22Rv1 (cell line): ENCODE data around the gene SMIM28.
A peak's percentile ranks its signal among the peaks of the same experiment; 100 is the strongest.

ENCODE experiments used
- H3K27ac ChIP-seq: fragments of 450-650 bp; 2 replicates; pipeline ENCODE4 v1.5.1; 2017
- ZFX ChIP-seq: fragments of 450-650 bp; IDR thresholded peaks from 2 replicates; pipeline ENCODE4 v1.6.1; 2017; ENCODE audit warnings: antibody characterized with exemption, borderline replicate concordance
- TF ChIP-seq, protein P1 (sequence below): fragments of 450-650 bp; IDR thresholded peaks from 2 replicates; pipeline ENCODE4 v1.5.1; 2017; ENCODE audit warnings: mild to moderate bottlenecking

The SMIM28 gene

DNA sequence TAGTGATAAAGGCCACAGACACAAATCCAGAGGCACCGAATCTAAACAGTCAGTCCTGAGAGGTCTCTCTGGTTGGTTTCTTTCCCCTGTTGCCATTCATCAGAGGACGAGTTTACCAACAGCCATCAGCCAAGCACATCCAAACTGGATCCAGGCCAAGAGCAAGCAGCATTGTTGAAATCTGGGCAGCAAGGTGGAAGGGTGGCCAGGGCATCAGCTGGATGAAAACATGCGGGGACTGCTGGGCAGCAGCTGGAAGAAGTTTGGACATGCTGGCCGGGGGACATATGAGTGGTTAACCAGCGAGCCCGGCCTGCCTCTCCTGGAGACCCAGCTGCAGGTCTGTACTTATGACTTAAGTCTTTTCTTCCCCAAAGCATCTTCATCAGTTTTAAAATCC is at the start of gene SMIM28:
TSS of gene SMIM28 (plus strand) at position 62 of the 400 bp plus-strand sequence. CDS start at position 230, 168 bp downstream.
- peak within 1 kb of the TSS; percentile 91 for H3K27ac ChIP-seq
- TF ChIP-seq, protein P1, sequence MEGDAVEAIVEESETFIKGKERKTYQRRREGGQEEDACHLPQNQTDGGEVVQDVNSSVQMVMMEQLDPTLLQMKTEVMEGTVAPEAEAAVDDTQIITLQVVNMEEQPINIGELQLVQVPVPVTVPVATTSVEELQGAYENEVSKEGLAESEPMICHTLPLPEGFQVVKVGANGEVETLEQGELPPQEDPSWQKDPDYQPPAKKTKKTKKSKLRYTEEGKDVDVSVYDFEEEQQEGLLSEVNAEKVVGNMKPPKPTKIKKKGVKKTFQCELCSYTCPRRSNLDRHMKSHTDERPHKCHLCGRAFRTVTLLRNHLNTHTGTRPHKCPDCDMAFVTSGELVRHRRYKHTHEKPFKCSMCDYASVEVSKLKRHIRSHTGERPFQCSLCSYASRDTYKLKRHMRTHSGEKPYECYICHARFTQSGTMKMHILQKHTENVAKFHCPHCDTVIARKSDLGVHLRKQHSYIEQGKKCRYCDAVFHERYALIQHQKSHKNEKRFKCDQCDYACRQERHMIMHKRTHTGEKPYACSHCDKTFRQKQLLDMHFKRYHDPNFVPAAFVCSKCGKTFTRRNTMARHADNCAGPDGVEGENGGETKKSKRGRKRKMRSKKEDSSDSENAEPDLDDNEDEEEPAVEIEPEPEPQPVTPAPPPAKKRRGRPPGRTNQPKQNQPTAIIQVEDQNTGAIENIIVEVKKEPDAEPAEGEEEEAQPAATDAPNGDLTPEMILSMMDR, result no peak
- no peak for TF ChIP-seq ZFX

DNA sequence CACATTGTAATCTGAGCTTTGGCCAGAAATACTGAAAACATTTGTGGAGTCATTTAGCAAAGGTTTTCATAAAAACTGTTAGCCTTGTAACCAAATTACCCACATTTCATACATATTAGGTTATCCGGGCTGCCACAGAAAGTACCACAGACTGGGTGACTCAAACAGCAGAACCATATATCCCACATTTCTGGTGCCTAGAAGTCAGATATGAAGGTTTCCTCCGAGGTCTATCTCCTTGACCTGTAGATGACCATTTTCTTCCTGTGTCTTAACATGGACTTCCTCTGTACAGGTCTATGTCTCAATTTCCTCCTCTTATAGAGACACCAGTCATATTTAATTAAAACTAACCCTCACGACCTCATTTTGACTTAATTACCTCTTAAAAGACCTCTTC is 49.5 kb upstream of the SMIM28 start:
- peak overlapping the region; percentile 52; the same call in 1 of the 2 replicates for H3K27ac ChIP-seq
- TF ChIP-seq, protein P1, result no peak
- no peak for TF ChIP-seq ZFX

DNA sequence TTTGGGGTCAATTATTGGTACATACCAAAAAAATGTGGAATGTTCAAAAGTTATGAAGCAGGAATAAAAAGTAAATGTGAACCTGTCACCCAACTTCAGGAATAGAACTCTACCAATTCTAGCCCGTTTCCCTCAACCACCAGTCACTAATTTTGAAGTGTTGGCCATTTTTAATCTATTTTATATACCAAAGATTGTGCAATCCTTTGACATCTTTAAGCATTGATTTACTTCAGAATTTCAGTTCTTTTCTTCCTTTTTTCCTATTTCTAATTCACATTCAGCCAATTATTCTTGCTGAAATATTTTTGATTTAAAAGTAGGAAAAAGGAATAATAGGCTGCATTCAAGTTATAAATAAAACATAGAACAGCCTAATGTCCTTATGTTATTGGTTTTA is 46.9 kb upstream of the SMIM28 start:
- TF ChIP-seq ZFX, result no peak
- TF ChIP-seq, protein P1, result no peak
- H3K27ac ChIP-seq, result peak overlapping the region; percentile 52

DNA sequence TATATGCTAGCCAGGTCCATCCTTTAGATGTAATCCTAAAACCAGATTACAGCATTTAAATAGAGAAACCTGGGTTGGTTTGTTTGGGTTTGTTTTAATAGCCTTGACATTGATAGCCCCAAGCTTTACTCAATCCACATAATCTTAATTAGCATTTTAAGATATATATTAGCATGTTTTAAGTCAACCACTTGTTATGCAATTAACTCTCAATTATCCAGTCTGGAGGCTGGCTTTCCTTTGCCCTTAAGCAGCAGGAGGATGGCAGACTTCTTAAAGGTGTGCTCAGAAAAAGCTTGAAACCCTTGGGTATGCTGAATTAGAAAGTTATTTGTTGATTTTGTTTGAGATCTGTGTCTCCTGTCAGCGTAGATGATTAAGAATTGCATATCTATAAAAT is 46.3 kb upstream of the SMIM28 start:
- peak overlapping the region; percentile 52 for H3K27ac ChIP-seq

DNA sequence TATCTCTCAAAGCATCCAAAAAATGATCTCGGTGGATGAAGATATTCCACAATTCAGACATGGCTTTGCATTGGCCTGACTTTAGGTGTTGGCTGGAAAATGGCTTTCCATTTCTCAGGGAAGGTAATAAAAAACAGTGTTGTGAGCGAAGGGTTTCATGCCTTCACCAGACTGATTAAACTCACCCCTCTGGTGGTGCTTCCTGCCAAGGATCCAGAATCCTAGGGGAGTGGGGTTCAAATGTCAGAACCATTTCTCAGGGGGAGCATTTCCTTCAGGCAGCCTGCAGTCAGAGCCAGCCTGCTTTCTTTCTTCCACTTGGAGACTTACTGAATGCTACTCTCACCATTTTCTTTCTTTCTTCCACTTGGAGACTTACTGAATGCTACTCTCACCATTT is 45.7 kb upstream of the SMIM28 start:
- no peak for TF ChIP-seq ZFX
- TF ChIP-seq, protein P1, result no peak

More for the DNA sequence above, 46.3 kb upstream of the SMIM28 start:
- no peak for TF ChIP-seq ZFX
- TF ChIP-seq, protein P1, result no peak

DNA sequence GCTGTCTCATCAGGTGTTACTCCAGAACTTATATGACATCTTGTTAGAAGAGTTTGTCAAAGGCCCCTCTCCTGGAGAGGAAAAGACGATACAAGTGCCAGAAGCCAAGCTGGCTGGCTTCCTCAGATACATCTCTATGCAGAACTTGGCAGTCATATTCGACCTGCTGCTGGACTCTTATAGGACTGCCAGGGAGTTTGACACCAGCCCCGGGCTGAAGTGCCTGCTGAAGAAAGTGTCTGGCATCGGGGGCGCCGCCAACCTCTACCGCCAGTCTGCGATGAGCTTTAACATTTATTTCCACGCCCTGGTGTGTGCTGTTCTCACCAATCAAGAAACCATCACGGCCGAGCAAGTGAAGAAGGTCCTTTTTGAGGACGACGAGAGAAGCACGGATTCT is 43.7 kb upstream of the SMIM28 start:
- peak overlapping the region; percentile 52; the same call in 1 of the 2 replicates for H3K27ac ChIP-seq
- no peak for TF ChIP-seq ZFX
- TF ChIP-seq, protein P1, result no peak

More for the DNA sequence above, 45.7 kb upstream of the SMIM28 start:
- peak overlapping the region; percentile 52 for H3K27ac ChIP-seq

DNA sequence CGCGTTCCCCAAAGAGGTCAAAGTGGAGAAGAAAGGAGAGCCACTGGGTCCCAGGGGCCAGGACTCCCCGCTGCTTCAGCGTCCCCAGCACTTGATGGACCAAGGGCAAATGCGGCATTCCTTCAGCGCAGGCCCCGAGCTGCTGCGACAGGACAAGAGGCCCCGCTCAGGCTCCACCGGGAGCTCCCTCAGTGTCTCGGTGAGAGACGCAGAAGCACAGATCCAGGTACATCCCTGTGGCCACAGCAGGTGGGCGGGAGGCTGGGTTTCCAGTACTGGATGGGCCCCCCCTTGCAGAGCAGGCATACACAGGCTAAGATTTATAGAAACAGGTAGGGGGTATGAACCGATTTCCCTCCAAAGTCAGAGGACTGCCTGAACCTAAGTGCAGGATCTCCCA is 42.7 kb upstream of the SMIM28 start:
- H3K27ac ChIP-seq, result no peak overlapping the region
- no peak for TF ChIP-seq ZFX
- TF ChIP-seq, protein P1, result no peak
